ENCODE measurements around the gene PRRG2.

Gene PRRG2

GRCh38 chr19:49590071-49590970 is 9.2 kb downstream of the PRRG2 start:
- DNase-seq, result peak; percentile 89

GRCh38 chr19:49590971-49591730 is 10.0 kb downstream of the PRRG2 start, which contains the start of gene PRR12:
PRR12 (plus strand) TSS chr19:49591182; CDS start chr19:49591655, 473 bp downstream.
- peak; percentile 66 for DNase-seq

- peak; percentile 38 for DNase-seq
Observed at GRCh38 chr19:49591731-49592485, 10.8 kb downstream of the PRRG2 start.

GRCh38 chr19:49592486-49593232 is 11.5 kb downstream of the PRRG2 start:
- DNase-seq, result no peak

GRCh38 chr19:49593233-49594113 is 12.4 kb downstream of the PRRG2 start:
- peak; percentile 93 for DNase-seq

GRCh38 chr19:49594157-49594992 is 13.3 kb downstream of the PRRG2 start:
- no peak for DNase-seq

- DNase-seq, result no peak
Observed at GRCh38 chr19:49594993-49595818, 14.1 kb downstream of the PRRG2 start.

GRCh38 chr19:49595819-49596404 is 14.8 kb downstream of the PRRG2 start:
- no peak for DNase-seq

GRCh38 chr19:49596407-49596806 is 15.3 kb downstream of the PRRG2 start:
- no peak for DNase-seq

- no peak for DNase-seq
Observed at GRCh38 chr19:49596954-49597702, 16.0 kb downstream of the PRRG2 start.

GRCh38 chr19:49597703-49597974 is 16.5 kb downstream of the PRRG2 start:
- DNase-seq, result no peak

GRCh38 chr19:49599378-49600295 is 18.5 kb downstream of the PRRG2 start:
- DNase-seq, result no peak

GRCh38 chr19:49601482-49602038 is 20.4 kb downstream of the PRRG2 start:
- DNase-seq, result no peak

GRCh38 chr19:49602806-49603205 is 21.7 kb downstream of the PRRG2 start:
- no peak for DNase-seq

GRCh38 chr19:49605605-49606004 is 24.5 kb downstream of the PRRG2 start:
- no peak for DNase-seq

- no peak for DNase-seq
Observed at GRCh38 chr19:49609499-49610092, 28.5 kb downstream of the PRRG2 start.

- no peak for DNase-seq
Observed at GRCh38 chr19:49613374-49613773, 32.3 kb downstream of the PRRG2 start.
